Smooth muscle cell (in vitro differentiated cells): ENCODE results near the gene RAB6A. TPM values are rescaled to one million over a fixed set of nuclear protein-coding genes. Genes with fewer than 3 reads are reported as not detected.

Experiments
- DNase-seq: peaks from one replicate; lab custom pipeline; 2025; ENCODE audit not compliant: unreplicated experiment; lab: John Stamatoyannopoulos, UW
- H2AFZ ChIP-seq: fragments of 200-600 bp; sonication (generic); 2 replicates; pipeline ENCODE4 v1.6.0; 2016; ENCODE audit warnings: antibody characterized with exemption, low read depth, mild to moderate bottlenecking
- H3F3A ChIP-seq: fragments of 200-600 bp; sonication (generic); 2 replicates; pipeline ENCODE4 v1.6.0; 2017; ENCODE audit warnings: antibody characterized with exemption, low read depth
- H3K27ac ChIP-seq: fragments of 200-600 bp; sonication (generic); 2 replicates; pipeline ENCODE4 v1.5.1; 2016; ENCODE audit warnings: low read depth, mild to moderate bottlenecking
- H3K27me3 ChIP-seq: fragments of 200-600 bp; sonication (generic); 2 replicates; pipeline ENCODE4 v1.6.1; 2016; ENCODE audit warnings: low read depth, mild to moderate bottlenecking
- H3K36me3 ChIP-seq: fragments of 200-600 bp; sonication (generic); 2 replicates; pipeline ENCODE4 v1.5.1; 2016; ENCODE audit warnings: low read depth
- H3K4me1 ChIP-seq: fragments of 200-600 bp; sonication (generic); 2 replicates; pipeline ENCODE4 v1.5.1; 2016; ENCODE audit warnings: low read depth
- H3K4me2 ChIP-seq: fragments of 200-600 bp; sonication (generic); 2 replicates; pipeline ENCODE4 v1.6.0; 2016; ENCODE audit warnings: mild to moderate bottlenecking
- H3K4me3 ChIP-seq: fragments of 200-600 bp; sonication (generic); 2 replicates; pipeline ENCODE4 v1.5.1; 2016; ENCODE audit warnings: mild to moderate bottlenecking
- H3K79me2 ChIP-seq: fragments of 200-600 bp; sonication (generic); 2 replicates; pipeline ENCODE4 v1.6.0; 2016; ENCODE audit warnings: low read depth, mild to moderate bottlenecking
- H3K9ac ChIP-seq: fragments of 200-600 bp; sonication (generic); 2 replicates; pipeline ENCODE4 v1.6.0; 2016; ENCODE audit warnings: low read depth
- H3K9me3 ChIP-seq: fragments of 200-600 bp; sonication (generic); replicated peaks from 2 replicates; pipeline ENCODE4 v1.5.1; 2016; ENCODE audit warnings: low read depth
- H4K20me1 ChIP-seq: fragments of 200-600 bp; sonication (generic); 2 replicates; pipeline ENCODE4 v1.6.0; 2016; ENCODE audit warnings: low read depth
- WGBS: methylation state at CpG from one replicate; pipeline ENCODE4 v1.1.7; 2016; ENCODE audit warnings: low lambda C conversion rate; 5-methylcytosine and 5-hydroxymethylcytosine counted together
- polyA plus RNA-seq: library from polyadenylated mRNA; unstranded; fragments of >200 nt; fragmentation: Nextera tagmentation; extraction: Ambion mirVana; gene quantifications from 2 replicates; pipeline ENCODE4 v1.2.1, GENCODE V29; 2016
- total RNA-seq: library from RNA; depleted of rRNA; stranded (reverse); fragments of >200 nt; gene quantifications from 2 replicates; pipeline ENCODE4 v1.2.3, GENCODE V29; 2014
- TF ChIP-seq, protein P1 (sequence below): fragments of 200-600 bp; sonication (generic); IDR thresholded peaks from 2 replicates; pipeline ENCODE4 v1.5.1; 2017; ENCODE audit warnings: borderline replicate concordance, mild to moderate bottlenecking, antibody characterized with exemption; ENCODE audit not compliant: insufficient read depth, poor library complexity, severe bottlenecking

Gene RAB6A
- total and polyA plus RNA-seq, 2 experiments from 2014 or later, result 102 to 148 TPM

GRCh38 chr11:73801136-73801535 is 40.3 kb upstream of the RAB6A start:
- H3K4me1 ChIP-seq, result no peaks in the 10 kb centered on the region
- H3K4me3 ChIP-seq, result no peak overlapping the region
- no peak overlapping the region for H3K27ac ChIP-seq
- H4K20me1 ChIP-seq, result no peaks in the 10 kb centered on the region
- no peaks in the 10 kb centered on the region for H3K27me3 ChIP-seq
- H3F3A ChIP-seq, result no peaks in the 10 kb centered on the region
- TF ChIP-seq, protein P1, sequence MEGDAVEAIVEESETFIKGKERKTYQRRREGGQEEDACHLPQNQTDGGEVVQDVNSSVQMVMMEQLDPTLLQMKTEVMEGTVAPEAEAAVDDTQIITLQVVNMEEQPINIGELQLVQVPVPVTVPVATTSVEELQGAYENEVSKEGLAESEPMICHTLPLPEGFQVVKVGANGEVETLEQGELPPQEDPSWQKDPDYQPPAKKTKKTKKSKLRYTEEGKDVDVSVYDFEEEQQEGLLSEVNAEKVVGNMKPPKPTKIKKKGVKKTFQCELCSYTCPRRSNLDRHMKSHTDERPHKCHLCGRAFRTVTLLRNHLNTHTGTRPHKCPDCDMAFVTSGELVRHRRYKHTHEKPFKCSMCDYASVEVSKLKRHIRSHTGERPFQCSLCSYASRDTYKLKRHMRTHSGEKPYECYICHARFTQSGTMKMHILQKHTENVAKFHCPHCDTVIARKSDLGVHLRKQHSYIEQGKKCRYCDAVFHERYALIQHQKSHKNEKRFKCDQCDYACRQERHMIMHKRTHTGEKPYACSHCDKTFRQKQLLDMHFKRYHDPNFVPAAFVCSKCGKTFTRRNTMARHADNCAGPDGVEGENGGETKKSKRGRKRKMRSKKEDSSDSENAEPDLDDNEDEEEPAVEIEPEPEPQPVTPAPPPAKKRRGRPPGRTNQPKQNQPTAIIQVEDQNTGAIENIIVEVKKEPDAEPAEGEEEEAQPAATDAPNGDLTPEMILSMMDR, result no peak
- H3K9me3 ChIP-seq, result no peaks in the 10 kb centered on the region
- no peak overlapping the region for H2AFZ ChIP-seq
- WGBS, result 92% methylated on average over 1 of the region's 1 CpG
- H3K79me2 ChIP-seq, result no peaks in the 10 kb centered on the region
- DNase-seq, result no peak
- H3K9ac ChIP-seq, result no peak overlapping the region
- no peaks in the 10 kb centered on the region for H3K36me3 ChIP-seq
- no peak overlapping the region for H3K4me2 ChIP-seq

GRCh38 chr11:73800276-73800806 is 39.5 kb upstream of the RAB6A start:
- no peaks in the 10 kb centered on the region for H3K9me3 ChIP-seq
- H3K4me3 ChIP-seq, result no peak overlapping the region
- H3K4me2 ChIP-seq, result no peak overlapping the region
- H2AFZ ChIP-seq, result no peak overlapping the region
- H4K20me1 ChIP-seq, result no peaks in the 10 kb centered on the region
- H3K36me3 ChIP-seq, result no peaks in the 10 kb centered on the region
- no peaks in the 10 kb centered on the region for H3K4me1 ChIP-seq
- H3K9ac ChIP-seq, result no peak overlapping the region
- TF ChIP-seq, protein P1, result no peak
- H3K79me2 ChIP-seq, result no peaks in the 10 kb centered on the region
- no peak for DNase-seq
- no peaks in the 10 kb centered on the region for H3K27me3 ChIP-seq
- H3F3A ChIP-seq, result no peaks in the 10 kb centered on the region
- WGBS, result 96% methylated on average over 4 of the region's 4 CpGs
- no peak overlapping the region for H3K27ac ChIP-seq

GRCh38 chr11:73797457-73797856 is 36.6 kb upstream of the RAB6A start:
- H3K4me3 ChIP-seq, result no peak overlapping the region
- TF ChIP-seq, protein P1, result no peak
- no peak overlapping the region for H2AFZ ChIP-seq
- no peaks in the 10 kb centered on the region for H3K4me1 ChIP-seq
- H3K9me3 ChIP-seq, result no peaks in the 10 kb centered on the region
- H3K27ac ChIP-seq, result no peak overlapping the region
- H3K27me3 ChIP-seq, result no peaks in the 10 kb centered on the region
- WGBS, result 91% methylated on average over 10 of the region's 10 CpGs
- H3K9ac ChIP-seq, result no peak overlapping the region
- no peak overlapping the region for H3K4me2 ChIP-seq
- H3K36me3 ChIP-seq, result no peaks in the 10 kb centered on the region
- no peak for DNase-seq
- H3F3A ChIP-seq, result no peaks in the 10 kb centered on the region
- H4K20me1 ChIP-seq, result no peaks in the 10 kb centered on the region
- H3K79me2 ChIP-seq, result peaks cover 3% of the 10 kb centered on the region

GRCh38 chr11:73795925-73796632 is 35.2 kb upstream of the RAB6A start:
- H2AFZ ChIP-seq, result no peak overlapping the region
- peaks cover 3% of the 10 kb centered on the region for H3K79me2 ChIP-seq
- H3F3A ChIP-seq, result no peaks in the 10 kb centered on the region
- no peaks in the 10 kb centered on the region for H3K4me1 ChIP-seq
- H3K27me3 ChIP-seq, result no peaks in the 10 kb centered on the region
- no peak overlapping the region for H3K4me3 ChIP-seq
- H3K27ac ChIP-seq, result no peak overlapping the region
- WGBS, result 93% methylated on average over 19 of the region's 19 CpGs
- H3K36me3 ChIP-seq, result no peaks in the 10 kb centered on the region
- H4K20me1 ChIP-seq, result no peaks in the 10 kb centered on the region
- TF ChIP-seq, protein P1, result no peak
- no peak overlapping the region for H3K9ac ChIP-seq
- no peak for DNase-seq
- H3K4me2 ChIP-seq, result no peak overlapping the region
- no peaks in the 10 kb centered on the region for H3K9me3 ChIP-seq
